CD4-positive, alpha-beta T cell treated with Interleukin-17A for 4 hours (primary cell): Measurements from ENCODE around the gene MRPL27.
A peak's percentile ranks its signal among the peaks of the same experiment; 100 is the strongest.

Experiments
- DNase-seq: peaks from one replicate; pipeline ENCODE4 v3.0.0-alpha.2; 2020; ENCODE audit warnings: mixed read lengths

MRPL27 gene

GRCh38 chr17:50382931-50383330, 9.9 kb upstream of the MRPL27 start:
- no peak for DNase-seq

GRCh38 chr17:50381920-50382319, 8.9 kb upstream of the MRPL27 start:
- no peak for DNase-seq

GRCh38 chr17:50381260-50381815, 8.4 kb upstream of the MRPL27 start:
- no peak for DNase-seq

GRCh38 chr17:50380369-50381259, 7.6 kb upstream of the MRPL27 start:
- no peak for DNase-seq

- no peak for DNase-seq
These were observed 6.6 kb upstream of the MRPL27 start for GRCh38 chr17:50379351-50380132.

GRCh38 chr17:50375858-50376538, 3.0 kb upstream of the MRPL27 start:
- DNase-seq: no peak

- no peak for DNase-seq
These were observed 721 bp upstream of the MRPL27 start for GRCh38 chr17:50373705-50374104.

GRCh38 chr17:50372222-50372757, 694 bp downstream of the MRPL27 start:
- DNase-seq: no peak

GRCh38 chr17:50371526-50371925, 1.5 kb downstream of the MRPL27 start:
- DNase-seq: no peak

- no peak for DNase-seq
These were observed 2.9 kb downstream of the MRPL27 start for GRCh38 chr17:50370052-50370451.

- no peak for DNase-seq
These were observed 5.6 kb downstream of the MRPL27 start for GRCh38 chr17:50367401-50367800.

- DNase-seq: no peak
These were observed 7.2 kb downstream of the MRPL27 start for GRCh38 chr17:50365649-50366393.

GRCh38 chr17:50365165-50365564, 7.8 kb downstream of the MRPL27 start:
- DNase-seq: no peak

- DNase-seq: no peak
These were observed 8.3 kb downstream of the MRPL27 start for GRCh38 chr17:50364715-50365114.

- no peak for DNase-seq
These were observed 8.9 kb downstream of the MRPL27 start for GRCh38 chr17:50364061-50364458.

- DNase-seq: no peak
These were observed 9.5 kb downstream of the MRPL27 start for GRCh38 chr17:50363217-50364060.

- no peak for DNase-seq
These were observed 10.3 kb downstream of the MRPL27 start for GRCh38 chr17:50362661-50363060.

- peak; percentile 70 for DNase-seq
These were observed 11.2 kb downstream of the MRPL27 start for GRCh38 chr17:50361561-50362480.

- no peak for DNase-seq
These were observed 12.4 kb downstream of the MRPL27 start for GRCh38 chr17:50360486-50361115.
